H1 (cell line): Measurements from ENCODE around the gene PPFIA2. TPM values are rescaled to one million over a fixed set of nuclear protein-coding genes. Genes with fewer than 3 reads are reported as not detected.

Experiments used
- CTCF ChIA-PET: fragments of 300-600 bp; sonication (Branson Sonifier 250); formaldehyde crosslinking; loops from one replicate; lab custom pipeline; 2021; ENCODE audit not compliant: partially characterized antibody; lab: Charles Lee
- POLR2A ChIA-PET: fragments of 300-600 bp; sonication (Branson Sonifier 250); formaldehyde crosslinking; loops from one replicate; lab custom pipeline; 2021; ENCODE audit warnings: inconsistent platforms; ENCODE audit not compliant: partially characterized antibody; lab: Charles Lee
- DNase-seq, 2 experiments: peaks; one replicate each; pipeline versions ENCODE4 v3.0.0 to v3.0.0-alpha.2; 2010 to 2022; ENCODE audit warnings: low spot score in 2 of 2, low read depth in 1 of 2, mixed read lengths in 1 of 2
- FAIRE-seq: peaks from 2 replicates; lab custom pipeline; 2011; peaks lifted over from hg19 to GRCh38; lab: Jason Lieb, UNC
- H2AFZ ChIP-seq: 2 replicates; pipeline ENCODE4 v1.8.1; 2012; ENCODE audit warnings: low read length, inconsistent platforms
- H2AK5ac ChIP-seq: 2 replicates; pipeline ENCODE4 v1.6.1; 2013; ENCODE audit warnings: low read depth, low read length
- H2BK120ac ChIP-seq: replicated peaks from 2 replicates; pipeline ENCODE3; 2013; ENCODE audit warnings: low read depth, low read length, inconsistent platforms
- H2BK12ac ChIP-seq: 2 replicates; pipeline ENCODE4 v1.6.1; 2013; ENCODE audit warnings: low read depth, low read length
- H2BK15ac ChIP-seq: 2 replicates; pipeline ENCODE4 v1.6.1; 2013; ENCODE audit warnings: low read length
- H2BK20ac ChIP-seq: 2 replicates; pipeline ENCODE4 v1.6.1; 2013; ENCODE audit warnings: low read length
- H2BK5ac ChIP-seq: 2 replicates; pipeline ENCODE4 v1.6.1; 2013; ENCODE audit warnings: low read depth, low read length
- H3K14ac ChIP-seq: 2 replicates; pipeline ENCODE4 v1.6.1; 2013; ENCODE audit warnings: inconsistent platforms; ENCODE audit not compliant: insufficient read length
- H3K18ac ChIP-seq: 2 replicates; pipeline ENCODE4 v1.6.1; 2013; ENCODE audit warnings: low read length; ENCODE audit errors: extremely low read depth
- H3K23ac ChIP-seq: 2 replicates; pipeline ENCODE4 v1.6.1; 2013; ENCODE audit warnings: inconsistent platforms; ENCODE audit not compliant: insufficient read length
- H3K23me2 ChIP-seq: 2 replicates; pipeline ENCODE4 v1.6.1; 2013; ENCODE audit warnings: low read depth, low read length
- H3K27ac ChIP-seq: 2 replicates; pipeline ENCODE4 v1.6.1; 2011; ENCODE audit warnings: low read depth, low read length, inconsistent platforms
- H3K27me3 ChIP-seq, 4 experiments: replicated peaks in 1 of 4; 1 replicate in 1 of 4; 2 replicates in 3 of 4; pipeline versions ENCODE4 v1.6.1 to v1.8.1; 2011 to 2013; ENCODE audit warnings: low read length in 3 of 4, mild to moderate bottlenecking in 3 of 4, inconsistent platforms in 2 of 4, mixed read lengths in 2 of 4, moderate library complexity in 1 of 4; ENCODE audit not compliant: control insufficient read depth in 3 of 4, insufficient read depth in 3 of 4; ENCODE audit errors: extremely low read depth in 1 of 4
- H3K36me3 ChIP-seq, 4 experiments: 2 replicates each; pipeline versions ENCODE4 v1.6.1 to v1.8.1; 2011 to 2013; ENCODE audit warnings: mild to moderate bottlenecking in 4 of 4, low read length in 3 of 4, moderate library complexity in 2 of 4, control low read depth in 1 of 4, inconsistent platforms in 1 of 4; ENCODE audit not compliant: insufficient read depth in 4 of 4, control insufficient read depth in 2 of 4
- H3K4ac ChIP-seq: replicated peaks from 2 replicates; pipeline ENCODE3; 2013; ENCODE audit warnings: low read length, low read depth, mixed read lengths, inconsistent platforms; ENCODE audit not compliant: insufficient read length
- H3K4me1 ChIP-seq, 4 experiments: replicated peaks in 1 of 4; 1 replicate in 1 of 4; 2 replicates in 3 of 4; pipeline versions ENCODE4 v1.6.1 to v1.8.1; 2011 to 2013; ENCODE audit warnings: low read length in 3 of 4, inconsistent platforms in 2 of 4, mixed read lengths in 1 of 4; ENCODE audit not compliant: insufficient read depth in 4 of 4, control insufficient read depth in 3 of 4
- H3K4me2 ChIP-seq, 2 experiments: 2 replicates each; pipeline versions ENCODE4 v1.6.1 to v1.8.1; 2011 to 2013; ENCODE audit warnings: low read depth in 2 of 2, low read length in 2 of 2, control low read depth in 1 of 2, inconsistent platforms in 1 of 2, mild to moderate bottlenecking in 1 of 2; ENCODE audit not compliant: insufficient read depth in 1 of 2
- H3K4me3 ChIP-seq, 4 experiments: fragments of 200-600, 300-600 bp in 1 of 4; sonication (generic), shearing (Covaris generic), sonication (Bioruptor Twin) in 1 of 4; 2 replicates each; pipeline versions ENCODE4 v1.5.1 to v1.8.1; 2011 to 2016; ENCODE audit warnings: low read length in 4 of 4, low read depth in 3 of 4, control low read depth in 2 of 4, inconsistent platforms in 2 of 4, mild to moderate bottlenecking in 2 of 4, mixed read lengths in 1 of 4, moderate library complexity in 1 of 4; ENCODE audit not compliant: insufficient read depth in 2 of 4; ENCODE audit errors: extremely low read depth in 1 of 4
- H3K56ac ChIP-seq: replicated peaks from 2 replicates; pipeline ENCODE3; 2013; ENCODE audit warnings: low read depth, mild to moderate bottlenecking, mixed read lengths, low read length, inconsistent platforms; ENCODE audit not compliant: insufficient read length
- H3K79me1 ChIP-seq: 2 replicates; pipeline ENCODE4 v1.6.1; 2013; ENCODE audit warnings: low read depth, low read length, control low read depth
- H3K79me2 ChIP-seq, 2 experiments: 2 replicates each; pipeline versions ENCODE4 v1.6.1 to v1.8.1; 2012 to 2013; ENCODE audit warnings: low read length in 2 of 2, mild to moderate bottlenecking in 2 of 2, inconsistent platforms in 1 of 2; ENCODE audit not compliant: insufficient read depth in 2 of 2, control insufficient read depth in 1 of 2
- H3K9ac ChIP-seq, 4 experiments: replicated peaks in 1 of 4; 1 replicate in 1 of 4; 2 replicates in 3 of 4; pipeline versions ENCODE4 v1.6.1 to v1.8.1; 2011 to 2013; ENCODE audit warnings: low read depth in 3 of 4, low read length in 3 of 4, control low read depth in 2 of 4, mild to moderate bottlenecking in 2 of 4, moderate library complexity in 2 of 4, inconsistent platforms in 1 of 4; ENCODE audit errors: extremely low read depth in 1 of 4
- H3K9me3 ChIP-seq, 2 experiments: 2 replicates each; pipeline versions ENCODE4 v1.6.1 to v1.8.1; 2012 to 2013; ENCODE audit warnings: mild to moderate bottlenecking in 2 of 2, moderate library complexity in 2 of 2, control low read depth in 1 of 2, inconsistent platforms in 1 of 2, low read depth in 1 of 2, low read length in 1 of 2, mixed read lengths in 1 of 2; ENCODE audit not compliant: insufficient read depth in 2 of 2
- H4K20me1 ChIP-seq, 2 experiments: replicated peaks in 1 of 2; 2 replicates each; pipeline versions ENCODE3 to v1.8.1; 2011 to 2013; ENCODE audit warnings: inconsistent platforms in 2 of 2, low read length in 2 of 2, mild to moderate bottlenecking in 1 of 2; ENCODE audit not compliant: insufficient read depth in 2 of 2, control insufficient read depth in 1 of 2
- H4K5ac ChIP-seq: 2 replicates; pipeline ENCODE4 v1.6.1; 2013; ENCODE audit warnings: low read length, low read depth, mixed read lengths, inconsistent platforms; ENCODE audit not compliant: insufficient read length
- H4K8ac ChIP-seq: 2 replicates; pipeline ENCODE4 v1.8.0; 2013; ENCODE audit warnings: mild to moderate bottlenecking, moderate library complexity, low read length, inconsistent platforms; ENCODE audit not compliant: insufficient read depth; ENCODE audit errors: extremely low read depth
- H4K91ac ChIP-seq: replicated peaks from 2 replicates; pipeline ENCODE3; 2013; ENCODE audit warnings: low read length, mixed read lengths, inconsistent platforms; ENCODE audit not compliant: insufficient read length
- EZH2 ChIP-seq: fragments of 200-600 bp; sonication (generic); IDR thresholded peaks from 2 replicates; pipeline ENCODE4 v1.7.1; 2012; ENCODE audit warnings: low read depth, mild to moderate bottlenecking, moderate library complexity, low read length, inconsistent platforms; ENCODE audit not compliant: severe bottlenecking
- HDAC2 ChIP-seq, 2 experiments: fragments of 300-600 bp in 1 of 2; sonication (generic) in 1 of 2; IDR thresholded peaks; 2 replicates each; pipeline ENCODE4 v1.6.1; 2011 to 2012; ENCODE audit warnings: low read depth in 2 of 2, low read length in 2 of 2, mild to moderate bottlenecking in 2 of 2, moderate library complexity in 2 of 2, borderline replicate concordance in 1 of 2, inconsistent platforms in 1 of 2
- JUND ChIP-seq: IDR thresholded peaks from 2 replicates; pipeline ENCODE4 v1.6.1; 2011; ENCODE audit warnings: mild to moderate bottlenecking, improper control_type of control experiment, low read length
- NANOG ChIP-seq: IDR thresholded peaks from 2 replicates; pipeline ENCODE4 v1.6.1; 2011; ENCODE audit warnings: low read length, low read depth, mild to moderate bottlenecking, inconsistent platforms; ENCODE audit not compliant: insufficient read depth, poor library complexity, severe bottlenecking
- POLR2A ChIP-seq, 2 experiments: IDR thresholded peaks; 1 replicate in 1 of 2; 2 replicates in 1 of 2; pipeline ENCODE4 v1.6.1; 2011; ENCODE audit warnings: low read depth in 2 of 2, low read length in 2 of 2, mild to moderate bottlenecking in 2 of 2; ENCODE audit errors: control extremely low read depth in 1 of 2
- POLR2AphosphoS5 ChIP-seq: IDR thresholded peaks from 2 replicates; pipeline ENCODE4 v1.6.1; 2011; ENCODE audit warnings: low read depth, low read length
- RNF2 ChIP-seq: fragments of 200-900, 300-1000 bp; sonication (generic); IDR thresholded peaks from 2 replicates; pipeline ENCODE4 v1.7.1; 2016; ENCODE audit warnings: borderline replicate concordance, low read depth, mild to moderate bottlenecking, antibody characterized with exemption, low read length; ENCODE audit not compliant: poor library complexity, severe bottlenecking; ENCODE audit errors: missing control alignments
- SP1 ChIP-seq: IDR thresholded peaks from 2 replicates; pipeline ENCODE4 v1.6.1; 2011; ENCODE audit warnings: low read depth, low read length
- SRF ChIP-seq: IDR thresholded peaks from 2 replicates; pipeline ENCODE4 v1.6.1; 2011; ENCODE audit warnings: mild to moderate bottlenecking, low read depth, low read length, moderate library complexity
- SUZ12 ChIP-seq: fragments of 200-600 bp; sonication (generic); IDR thresholded peaks from 2 replicates; pipeline ENCODE4 v1.6.1; 2012; ENCODE audit warnings: mild to moderate bottlenecking, inconsistent platforms, low read length, moderate library complexity, mixed read lengths
- whole genome bisulfite sequencing, 2 experiments: shearing (Covaris generic) in 1 of 2; methylation state at CpG; one replicate each; pipeline versions ENCODE4 v1.1.6 to v1.1.7; 2013 to 2015; ENCODE audit warnings: low lambda C conversion rate in 2 of 2, mixed read lengths in 2 of 2, inconsistent platforms in 1 of 2, low coverage in 1 of 2, missing lambda C conversion rate in 1 of 2; ENCODE audit not compliant: insufficient replicate concordance in 2 of 2, insufficient coverage in 1 of 2, insufficient read length in 1 of 2; ENCODE audit errors: extremely low coverage in 1 of 2, missing lambda C conversion rate in 1 of 2; 5-methylcytosine and 5-hydroxymethylcytosine counted together
- polyA plus RNA-seq, 7 experiments: library from polyadenylated mRNA; depleted of rRNA in 3 of 7; stranded (reverse) in 5 of 7; unstranded in 2 of 7; fragments of >200 nt in 5 of 7; fragments of 200-250 nt in 2 of 7; gene quantifications; 1 replicate in 5 of 7; 2 replicates in 1 of 7; 4 replicates in 1 of 7; pipeline versions ENCODE4 v1.2.1 to v1.2.3, GENCODE V29; 2011 to 2013; ENCODE audit warnings: missing spikeins in 2 of 7, mixed read lengths in 2 of 7
- total RNA-seq: library from RNA; stranded (reverse); fragmentation: NEBNext Ultra II Directional; extraction: Animal tissue kit (Norgen Biotek cat#: 25700); gene quantifications from 2 replicates; pipeline ENCODE4 v1.2.1, GENCODE V29; 2021
- TF ChIP-seq, protein P1 (sequence below): IDR thresholded peaks from 2 replicates; pipeline ENCODE4 v1.6.1; 2012; ENCODE audit warnings: low read length, inconsistent platforms
- TF ChIP-seq, protein P2 (sequence below): IDR thresholded peaks from 2 replicates; pipeline ENCODE4 v1.6.1; 2011; ENCODE audit warnings: low read depth, mild to moderate bottlenecking, low read length; ENCODE audit not compliant: insufficient read depth

PPFIA2 gene
- total and polyA plus RNA-seq, 2 of the 8 experiments (the other 6 are each of a cell fraction or from before 2014, with no cell fraction given) = 1.2 to 1.8 TPM

DNA sequence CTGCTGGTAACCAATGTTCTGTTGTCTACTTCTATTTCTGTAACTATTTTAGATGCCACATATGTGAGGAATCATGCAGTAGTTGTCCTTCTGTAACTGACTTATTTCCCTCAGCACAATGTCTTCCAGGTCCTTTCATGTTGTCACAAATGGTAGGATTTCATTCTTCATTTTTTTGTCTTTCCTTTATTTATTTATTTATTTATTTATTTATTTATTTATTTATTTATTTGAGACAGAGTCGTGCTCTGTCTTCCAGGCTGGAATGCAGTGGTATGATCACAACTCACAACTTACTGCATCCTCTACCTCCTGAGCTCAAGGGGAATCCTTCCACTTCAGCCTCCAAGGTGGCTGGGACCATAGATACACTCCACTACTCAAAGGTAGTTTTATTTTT is 288.2 kb downstream of the PPFIA2 start:
- CTCF ChIA-PET = interaction anchor here (1.1 kb wide), 1 partner anchor 20 kb away, joined by 3 read pairs; no protein-coding TSS in a partner anchor
- H3K9ac ChIP-seq = no peak overlapping the region
- H4K91ac ChIP-seq = no peak overlapping the region
- H4K8ac ChIP-seq = no peak overlapping the region
- H2BK15ac ChIP-seq = no peak overlapping the region
- no peaks in the 10 kb centered on the region for H3K36me3 ChIP-seq
- no peaks in the 10 kb centered on the region for H3K79me2 ChIP-seq
- FAIRE-seq (no peak), DNase-seq (no peak)
- no peaks in the 10 kb centered on the region for H3K4me1 ChIP-seq
- no peak overlapping the region for H3K4ac ChIP-seq
- POLR2A ChIA-PET = no interaction called here
- H3K4me2 ChIP-seq = no peak overlapping the region
- no peak overlapping the region for H4K5ac ChIP-seq
- no peaks in the 10 kb centered on the region for H3K27me3 ChIP-seq
- no peaks in the 10 kb centered on the region for H4K20me1 ChIP-seq
- H3K4me3 ChIP-seq = no peak overlapping the region
- no peak overlapping the region for H3K18ac ChIP-seq
- H2BK20ac ChIP-seq = no peak overlapping the region
- H3K79me1 ChIP-seq = no peaks in the 10 kb centered on the region
- no peak overlapping the region for H3K27ac ChIP-seq
- 89% methylated on average over 1 of the region's 1 CpG; no CpG with 5 or more reads in 1 of the 2 experiments for WGBS, 2 experiments
- H3K23me2 ChIP-seq = no peaks in the 10 kb centered on the region
- H2AFZ ChIP-seq = no peak overlapping the region
- no peak overlapping the region for H3K14ac ChIP-seq
- no peak overlapping the region for H3K56ac ChIP-seq
- no peaks in the 10 kb centered on the region for H3K9me3 ChIP-seq
- H3K23ac ChIP-seq = no peak overlapping the region
- no peak overlapping the region for H2BK5ac ChIP-seq
- H2BK120ac ChIP-seq = no peak overlapping the region
- no peak overlapping the region for H2AK5ac ChIP-seq
- H2BK12ac ChIP-seq = no peak overlapping the region
- TF ChIP-seq POLR2AphosphoS5 = no peak
- no peak for TF ChIP-seq SUZ12
- TF ChIP-seq JUND = no peak
- TF ChIP-seq NANOG = no peak
- no peak for TF ChIP-seq POLR2A (IDR thresholded peaks at IDR 0.05; ENCODE audit: control extremely low read depth in 1 of 2, low read depth in 2 of 2, low read length in 2 of 2)
- TF ChIP-seq, protein P1, sequence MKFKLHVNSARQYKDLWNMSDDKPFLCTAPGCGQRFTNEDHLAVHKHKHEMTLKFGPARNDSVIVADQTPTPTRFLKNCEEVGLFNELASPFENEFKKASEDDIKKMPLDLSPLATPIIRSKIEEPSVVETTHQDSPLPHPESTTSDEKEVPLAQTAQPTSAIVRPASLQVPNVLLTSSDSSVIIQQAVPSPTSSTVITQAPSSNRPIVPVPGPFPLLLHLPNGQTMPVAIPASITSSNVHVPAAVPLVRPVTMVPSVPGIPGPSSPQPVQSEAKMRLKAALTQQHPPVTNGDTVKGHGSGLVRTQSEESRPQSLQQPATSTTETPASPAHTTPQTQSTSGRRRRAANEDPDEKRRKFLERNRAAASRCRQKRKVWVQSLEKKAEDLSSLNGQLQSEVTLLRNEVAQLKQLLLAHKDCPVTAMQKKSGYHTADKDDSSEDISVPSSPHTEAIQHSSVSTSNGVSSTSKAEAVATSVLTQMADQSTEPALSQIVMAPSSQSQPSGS = no peak
- TF ChIP-seq SP1 = no peak
- TF ChIP-seq SRF = no peak
- TF ChIP-seq EZH2 = no peak
- no peak for TF ChIP-seq HDAC2 (IDR thresholded peaks at IDR 0.05; ENCODE audit: borderline replicate concordance in 1 of 2, low read depth in 2 of 2, low read length in 2 of 2)
- TF ChIP-seq RNF2 = no peak
- TF ChIP-seq, protein P2, sequence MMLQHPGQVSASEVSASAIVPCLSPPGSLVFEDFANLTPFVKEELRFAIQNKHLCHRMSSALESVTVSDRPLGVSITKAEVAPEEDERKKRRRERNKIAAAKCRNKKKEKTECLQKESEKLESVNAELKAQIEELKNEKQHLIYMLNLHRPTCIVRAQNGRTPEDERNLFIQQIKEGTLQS = no peak
